B cell (primary cell): ENCODE results near the gene TGDS. TPM values are rescaled to one million over a fixed set of nuclear protein-coding genes. Genes with fewer than 3 reads are reported as not detected.

Experiments
- ATAC-seq: fragments of 200-7000 bp; cut with Tn5 transposase; one replicate; pipeline ENCODE4 v1.10.0; 2021; ENCODE audit warnings: low read depth, mild to moderate bottlenecking, moderate number of reproducible peaks, moderate library complexity
- CTCF ChIA-PET: fragments of 350-600 bp; sonication (Branson Sonifier 250); formaldehyde crosslinking; loops from one replicate; lab custom pipeline; 2021; ENCODE audit warnings: antibody characterized with exemption, inconsistent platforms; lab: Charles Lee
- POLR2A ChIA-PET: fragments of 350-600 bp; sonication (Branson Sonifier 250); formaldehyde crosslinking; loops from one replicate; lab custom pipeline; 2021; ENCODE audit warnings: antibody characterized with exemption; lab: Charles Lee
- DNase-seq: peaks from one replicate; pipeline ENCODE4 v3.0.0; 2013
- H2AFZ ChIP-seq: 2 replicates; pipeline ENCODE4 v1.6.1; 2012; ENCODE audit warnings: mild to moderate bottlenecking, low read depth, low read length; ENCODE audit not compliant: insufficient read depth, poor library complexity, severe bottlenecking
- H3K27ac ChIP-seq, 2 donors: 1 replicate in 1 of 2; 2 replicates in 1 of 2; pipeline ENCODE4 v1.5.1; 2012 to 2013; ENCODE audit warnings: low read length in 2 of 2, mild to moderate bottlenecking in 2 of 2, moderate library complexity in 1 of 2
- H3K27me3 ChIP-seq, 4 experiments: fragments of 200-600 bp in 1 of 4; sonication (generic) in 1 of 4; replicated peaks in 1 of 4; 1 replicate in 2 of 4; 2 replicates in 2 of 4; pipeline versions ENCODE4 v1.6.1 to v1.7.0; 2013 to 2016; ENCODE audit warnings: low read length in 3 of 4, mild to moderate bottlenecking in 2 of 4, mixed read lengths in 1 of 4, moderate library complexity in 1 of 4; ENCODE audit not compliant: insufficient read depth in 4 of 4, control insufficient read depth in 3 of 4; ENCODE audit errors: control extremely low read depth in 1 of 4
- H3K36me3 ChIP-seq, 2 experiments: replicated peaks in 1 of 2; 1 replicate in 1 of 2; 2 replicates in 1 of 2; pipeline versions ENCODE4 v1.6.1 to v1.7.1; 2013; ENCODE audit warnings: low read length in 1 of 2; ENCODE audit not compliant: insufficient read depth in 2 of 2, control insufficient read depth in 1 of 2; ENCODE audit errors: control extremely low read depth in 1 of 2, extremely low read depth in 1 of 2
- H3K4me1 ChIP-seq, 2 donors: fragments of 200-600 bp in 1 of 2; sonication (generic) in 1 of 2; 1 replicate in 1 of 2; 2 replicates in 1 of 2; pipeline versions ENCODE4 v1.5.1 to v1.6.1; 2013 to 2017; ENCODE audit warnings: low read length in 2 of 2; ENCODE audit not compliant: control insufficient read depth in 2 of 2, insufficient read depth in 2 of 2
- H3K4me2 ChIP-seq: replicated peaks from 2 replicates; pipeline ENCODE3; 2012; ENCODE audit warnings: mild to moderate bottlenecking, low read depth, low read length; ENCODE audit not compliant: poor library complexity, severe bottlenecking
- H3K4me3 ChIP-seq, 5 experiments: fragments of 200-600 bp in 1 of 5; sonication (generic) in 1 of 5; 1 replicate in 3 of 5; 2 replicates in 2 of 5; pipeline versions ENCODE4 v1.5.1 to v1.7.0; 2011 to 2016; ENCODE audit warnings: low read length in 4 of 5, mild to moderate bottlenecking in 4 of 5, low read depth in 2 of 5, control low read depth in 1 of 5, moderate library complexity in 1 of 5; ENCODE audit not compliant: insufficient read depth in 1 of 5; ENCODE audit errors: control extremely low read depth in 1 of 5, extremely low read depth in 1 of 5
- H3K79me2 ChIP-seq: fragments of 200-600 bp; sonication (generic); one replicate; pipeline ENCODE4 v1.6.0; 2016; ENCODE audit warnings: low read length; ENCODE audit not compliant: control insufficient read depth, insufficient read depth
- H3K9ac ChIP-seq: fragments of 200-600 bp; sonication (generic); 2 replicates; pipeline ENCODE4 v1.6.1; 2017; ENCODE audit warnings: mild to moderate bottlenecking, low read length, moderate library complexity
- H3K9me3 ChIP-seq, 3 donors: one replicate each; pipeline versions ENCODE4 v1.6.1 to v1.7.1; 2013; ENCODE audit warnings: low read length in 2 of 3; ENCODE audit not compliant: control insufficient read depth in 2 of 3, insufficient read depth in 1 of 3; ENCODE audit errors: control extremely low read depth in 1 of 3
- H4K20me1 ChIP-seq: 2 replicates; pipeline ENCODE4 v1.6.0; 2012; ENCODE audit warnings: mild to moderate bottlenecking, low read length; ENCODE audit not compliant: insufficient read depth, control insufficient read depth, poor library complexity, severe bottlenecking
- H3K27ac Mint-ChIP-seq: one replicate; pipeline ENCODE4 v1.8.0; 2021; ENCODE audit warnings: mixed read lengths
- H3K27me3 Mint-ChIP-seq: one replicate; pipeline ENCODE4 v1.8.0; 2021; ENCODE audit warnings: mixed read lengths
- H3K4me1 Mint-ChIP-seq: one replicate; pipeline ENCODE4 v1.8.0; 2021; ENCODE audit warnings: mixed read lengths
- H3K4me3 Mint-ChIP-seq: one replicate; pipeline ENCODE4 v1.8.0; 2021; ENCODE audit warnings: mixed read lengths
- H3K9me3 Mint-ChIP-seq: one replicate; pipeline ENCODE4 v1.8.0; 2022; ENCODE audit warnings: mixed read lengths; ENCODE audit not compliant: insufficient read depth
- EZH2 ChIP-seq: IDR thresholded peaks from 2 replicates; pipeline ENCODE4 v1.6.1; 2012; ENCODE audit warnings: borderline replicate concordance, low read depth, mild to moderate bottlenecking, moderate library complexity, low read length; ENCODE audit not compliant: insufficient read depth, poor library complexity, severe bottlenecking
- WGBS: methylation state at CpG from one replicate; pipeline ENCODE4 v1.1.5; 2013; ENCODE audit warnings: missing lambda C conversion rate; ENCODE audit not compliant: insufficient coverage; 5-methylcytosine and 5-hydroxymethylcytosine counted together
- intact Hi-C: fragments of 100-400 bp; cut with micrococcal nuclease; formaldehyde crosslinking; loops from one replicate; pipeline ENCODE4 v1.10.0; 2022
- polyA plus RNA-seq: library from polyadenylated mRNA; depleted of rRNA; stranded (reverse); fragments of >200 nt; gene quantifications from 2 replicates; pipeline ENCODE4 v1.2.3, GENCODE V29; 2012
- total RNA-seq, 2 donors: library from RNA; stranded (reverse); fragments of 120-200 nt in 1 of 2; gene quantifications; 1 replicate in 1 of 2; 2 replicates in 1 of 2; pipeline versions ENCODE4 v1.2.3 to v1.2.4, GENCODE V29; 2013 to 2022
- TF ChIP-seq, protein P1 (sequence below): fragments of 200-600 bp; IDR thresholded peaks from one replicate; pipeline ENCODE4 v1.8.0; 2022; ENCODE audit warnings: antibody characterized with exemption, mild to moderate bottlenecking

TGDS gene
- total and polyA plus RNA-seq, 2 donors (not counting 1 experiment from before 2014, with no cell fraction given) = 11.7 to 14.7 TPM

- no peak overlapping the region for H3K4me2 ChIP-seq
- H3K36me3 ChIP-seq = peaks cover 0 to 11% of the 10 kb centered on the region in 2 experiments
- Mint-ChIP-seq H3K27ac (no peak overlapping the region), H3K27me3 (no peaks in the 10 kb centered on the region), H3K9me3 (no peaks in the 10 kb centered on the region), H3K4me3 (no peak overlapping the region), H3K4me1 (no peaks in the 10 kb centered on the region)
- TF ChIP-seq EZH2 = no peak
- TF ChIP-seq, protein P1, sequence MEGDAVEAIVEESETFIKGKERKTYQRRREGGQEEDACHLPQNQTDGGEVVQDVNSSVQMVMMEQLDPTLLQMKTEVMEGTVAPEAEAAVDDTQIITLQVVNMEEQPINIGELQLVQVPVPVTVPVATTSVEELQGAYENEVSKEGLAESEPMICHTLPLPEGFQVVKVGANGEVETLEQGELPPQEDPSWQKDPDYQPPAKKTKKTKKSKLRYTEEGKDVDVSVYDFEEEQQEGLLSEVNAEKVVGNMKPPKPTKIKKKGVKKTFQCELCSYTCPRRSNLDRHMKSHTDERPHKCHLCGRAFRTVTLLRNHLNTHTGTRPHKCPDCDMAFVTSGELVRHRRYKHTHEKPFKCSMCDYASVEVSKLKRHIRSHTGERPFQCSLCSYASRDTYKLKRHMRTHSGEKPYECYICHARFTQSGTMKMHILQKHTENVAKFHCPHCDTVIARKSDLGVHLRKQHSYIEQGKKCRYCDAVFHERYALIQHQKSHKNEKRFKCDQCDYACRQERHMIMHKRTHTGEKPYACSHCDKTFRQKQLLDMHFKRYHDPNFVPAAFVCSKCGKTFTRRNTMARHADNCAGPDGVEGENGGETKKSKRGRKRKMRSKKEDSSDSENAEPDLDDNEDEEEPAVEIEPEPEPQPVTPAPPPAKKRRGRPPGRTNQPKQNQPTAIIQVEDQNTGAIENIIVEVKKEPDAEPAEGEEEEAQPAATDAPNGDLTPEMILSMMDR = no peak
- no peaks in the 10 kb centered on the region for H3K79me2 ChIP-seq
- no peak overlapping the region for H3K27ac ChIP-seq
- DNase-seq (no peak), ATAC-seq (no peak)
- CTCF ChIA-PET = no interaction called here
- no peaks in the 10 kb centered on the region for H3K27me3 ChIP-seq
- no peak overlapping the region for H2AFZ ChIP-seq
- POLR2A ChIA-PET = no interaction called here
- no CpG with 5 or more reads among the region's 5 CpGs for WGBS
- H3K4me1 ChIP-seq = no peaks in the 10 kb centered on the region
- no peak overlapping the region for H3K9ac ChIP-seq
- no peak overlapping the region for H3K4me3 ChIP-seq
- H3K9me3 ChIP-seq = no peaks in the 10 kb centered on the region
- intact Hi-C loops = no loop called here
- H4K20me1 ChIP-seq = no peaks in the 10 kb centered on the region
These were observed 14.5 kb upstream of the TGDS start for GRCh38 chr13:94610475-94610874.

- H3K4me1 Mint-ChIP-seq = no peaks in the 10 kb centered on the region
- ChIA-PET POLR2A (no interaction called here), CTCF (interaction anchor here (1.2 to 1.3 kb wide), 2 partner anchors 9 to 174 kb away, joined by 4 to 6 read pairs; no protein-coding TSS in a partner anchor)
- H3K9me3 Mint-ChIP-seq = no peaks in the 10 kb centered on the region
- intact Hi-C loops = no loop called here
- Histone ChIP-seq H3K4me3 (no peak overlapping the region), H3K4me2 (no peak overlapping the region), H4K20me1 (no peaks in the 10 kb centered on the region), H3K4me1 (no peaks in the 10 kb centered on the region), H3K79me2 (no peaks in the 10 kb centered on the region), H2AFZ (no peak overlapping the region), H3K27me3 (no peaks in the 10 kb centered on the region), H3K27ac (no peak overlapping the region), H3K36me3 (peaks cover 0 to 11% of the 10 kb centered on the region in 2 experiments), H3K9me3 (no peaks in the 10 kb centered on the region), H3K9ac (no peak overlapping the region)
- H3K27ac Mint-ChIP-seq = no peak overlapping the region
- H3K4me3 Mint-ChIP-seq = no peak overlapping the region
- DNase-seq (no peak), ATAC-seq (no peak)
- WGBS = no CpG with 5 or more reads among the region's 2 CpGs
- TF ChIP-seq, protein P1 = no peak
- TF ChIP-seq EZH2 = no peak
- no peaks in the 10 kb centered on the region for H3K27me3 Mint-ChIP-seq
These were observed 13.2 kb upstream of the TGDS start for GRCh38 chr13:94609196-94609595.
